Duodenal mucosa (tissue), 2 donors: ENCODE data around the gene THBS4.

Source experiments
- H3K27ac ChIP-seq: one replicate; pipeline ENCODE4 v1.7.0; 2013; ENCODE audit warnings: low read depth, low read length
- H3K27me3 ChIP-seq, 2 donors: one replicate each; pipeline ENCODE4 v1.7.0; 2013; ENCODE audit warnings: low read length in 2 of 2, control low read depth in 1 of 2; ENCODE audit not compliant: insufficient read depth in 2 of 2, control insufficient read depth in 1 of 2
- H3K36me3 ChIP-seq, 2 donors: one replicate each; pipeline ENCODE4 v1.7.0; 2013; ENCODE audit warnings: low read length in 2 of 2, control low read depth in 1 of 2; ENCODE audit not compliant: insufficient read depth in 2 of 2, control insufficient read depth in 1 of 2
- H3K4me1 ChIP-seq, 2 donors: one replicate each; pipeline ENCODE4 v1.7.0; 2013; ENCODE audit warnings: low read length in 2 of 2, control low read depth in 1 of 2; ENCODE audit not compliant: insufficient read depth in 2 of 2, control insufficient read depth in 1 of 2
- H3K4me3 ChIP-seq, 2 donors: one replicate each; pipeline ENCODE4 v1.7.0; 2013; ENCODE audit warnings: low read length in 2 of 2, low read depth in 1 of 2
- H3K9ac ChIP-seq, 2 donors: one replicate each; pipeline ENCODE4 v1.7.0; 2013; ENCODE audit warnings: low read length in 2 of 2, low read depth in 1 of 2
- H3K9me3 ChIP-seq, 2 donors: one replicate each; pipeline ENCODE4 v1.7.0; 2013; ENCODE audit warnings: low read length in 2 of 2, control low read depth in 1 of 2; ENCODE audit not compliant: control insufficient read depth in 1 of 2

The THBS4 gene

DNA sequence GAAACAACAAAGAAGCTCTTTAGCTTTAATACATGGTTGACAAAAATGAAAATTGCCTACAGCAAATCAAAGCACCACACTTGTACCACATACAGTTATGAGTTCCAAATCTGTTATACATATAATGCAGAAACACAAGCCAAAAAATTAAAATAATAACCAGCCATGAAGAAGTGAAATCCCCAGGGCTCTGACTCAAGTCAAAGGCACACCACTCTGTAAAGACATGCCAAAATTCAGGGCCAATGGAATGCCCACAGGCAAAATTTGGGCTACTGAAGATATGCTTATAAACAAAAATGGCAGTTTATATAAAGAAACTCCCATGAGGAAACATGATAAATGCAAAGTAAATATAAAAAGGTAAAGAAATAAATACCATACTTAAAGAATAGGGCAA is 29.0 kb downstream of the THBS4 start:
- Histone ChIP-seq H3K9me3 (no peaks in the 10 kb centered on the region), H3K27me3 (no peaks in the 10 kb centered on the region), H3K4me1 (no peaks in the 10 kb centered on the region), H3K27ac (no peak overlapping the region), H3K36me3 (no peaks in the 10 kb centered on the region), H3K9ac (no peak overlapping the region), H3K4me3 (no peak overlapping the region)

DNA sequence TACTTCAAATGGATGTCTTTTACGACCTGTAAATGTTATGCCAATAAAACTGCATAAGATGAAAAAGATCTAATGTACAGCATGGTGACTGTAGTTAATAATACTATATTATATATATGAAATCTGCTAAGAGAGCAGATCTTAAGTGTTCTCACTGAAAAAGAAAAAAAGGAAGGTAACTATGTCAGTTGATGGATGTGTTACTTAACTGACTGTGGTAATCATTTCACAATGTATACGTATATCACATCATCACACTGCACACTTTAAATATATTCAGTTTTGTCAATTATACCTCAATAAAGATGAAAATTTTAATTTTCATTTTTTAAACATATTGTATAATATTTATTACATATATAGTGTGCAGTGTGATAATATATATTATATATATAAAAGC is 31.9 kb downstream of the THBS4 start:
- Histone ChIP-seq H3K27me3 (no peaks in the 10 kb centered on the region), H3K4me1 (peaks cover 6 to 9% of the 10 kb centered on the region in 2 donors), H3K36me3 (no peaks in the 10 kb centered on the region), H3K9me3 (no peaks in the 10 kb centered on the region), H3K4me3 (no peak overlapping the region), H3K27ac (no peak overlapping the region), H3K9ac (no peak overlapping the region)

DNA sequence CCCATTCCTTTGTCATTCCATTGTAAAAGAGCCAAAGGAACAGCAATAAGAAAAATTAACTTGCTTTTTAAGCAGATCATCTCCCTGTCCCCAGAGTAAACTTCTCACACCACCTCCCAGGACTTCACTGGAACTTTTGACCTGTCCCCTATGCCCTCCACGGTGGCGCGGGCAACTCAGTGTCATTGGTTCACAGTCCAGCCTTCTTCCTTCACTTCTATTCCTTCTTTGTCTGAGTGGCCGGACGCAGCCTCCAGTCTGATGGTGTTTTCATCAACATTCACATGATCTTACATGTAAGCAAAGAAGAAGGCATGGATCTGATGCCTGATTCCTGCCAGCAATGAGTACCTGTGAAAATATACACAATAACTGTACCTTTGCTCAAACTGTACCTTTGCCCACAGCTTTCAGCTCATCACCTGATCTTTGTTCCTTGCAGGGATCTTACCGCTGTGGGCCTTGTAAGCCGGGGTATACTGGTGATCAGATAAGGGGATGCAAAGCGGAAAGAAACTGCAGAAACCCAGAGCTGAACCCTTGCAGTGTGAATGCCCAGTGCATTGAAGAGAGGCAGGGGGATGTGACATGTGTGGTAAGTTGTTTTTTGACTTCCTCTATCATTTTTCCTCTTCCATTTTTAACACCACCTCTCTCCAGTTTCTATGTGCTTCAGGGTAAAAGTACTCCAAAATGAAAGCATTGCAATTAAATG is 32.5 kb downstream of the THBS4 start:
- Histone ChIP-seq H3K36me3 (no peaks in the 10 kb centered on the region), H3K27me3 (no peaks in the 10 kb centered on the region), H3K9ac (no peak overlapping the region), H3K27ac (no peak overlapping the region), H3K9me3 (no peaks in the 10 kb centered on the region), H3K4me1 (peaks cover 6 to 9% of the 10 kb centered on the region in 2 donors), H3K4me3 (no peak overlapping the region)

DNA sequence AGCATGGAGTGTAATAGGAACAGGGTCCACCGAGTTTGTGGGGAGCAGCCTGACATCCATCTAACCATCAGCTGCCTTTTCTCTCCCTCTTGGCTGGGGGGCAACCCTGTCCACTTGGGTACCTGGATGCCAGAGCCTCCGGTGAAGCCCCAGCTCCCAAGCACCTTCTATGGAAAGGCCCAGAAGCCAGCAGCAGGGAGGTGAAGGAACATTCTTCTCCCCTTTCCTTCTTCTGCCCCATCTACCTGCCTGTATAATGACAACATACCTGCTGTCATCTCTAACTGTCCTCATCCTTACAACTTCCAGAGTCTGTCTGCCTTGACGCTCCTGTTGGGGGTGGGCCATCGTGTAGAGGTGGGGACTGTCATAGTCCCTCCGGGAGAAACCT is 33.1 kb downstream of the THBS4 start:
- H3K27ac ChIP-seq = no peak overlapping the region
- no peaks in the 10 kb centered on the region for H3K9me3 ChIP-seq
- no peak overlapping the region for H3K4me3 ChIP-seq
- H3K36me3 ChIP-seq = no peaks in the 10 kb centered on the region
- peaks cover 6 to 9% of the 10 kb centered on the region in 2 donors for H3K4me1 ChIP-seq
- no peak overlapping the region for H3K9ac ChIP-seq
- H3K27me3 ChIP-seq = no peaks in the 10 kb centered on the region

DNA sequence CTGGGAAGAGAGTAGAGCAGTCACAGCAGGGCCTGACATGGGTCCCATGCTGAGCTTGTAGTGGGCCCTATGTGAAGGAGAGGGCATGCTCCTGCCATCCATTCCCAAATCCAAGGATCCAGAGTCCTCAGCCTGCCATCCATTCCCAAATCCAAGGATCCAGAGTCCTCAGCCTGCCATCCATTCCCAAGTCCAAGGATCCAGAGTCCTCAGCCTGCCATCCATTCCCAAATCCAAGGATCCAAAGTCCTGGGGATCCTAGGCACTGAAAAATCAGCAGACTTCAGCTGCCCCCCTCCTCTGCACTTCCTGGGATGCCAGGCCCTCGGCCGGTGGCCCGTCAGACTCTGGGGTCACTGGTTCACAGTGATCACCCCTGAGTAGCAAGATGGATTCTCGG is 33.6 kb downstream of the THBS4 start:
- no peak overlapping the region for H3K4me3 ChIP-seq
- no peak overlapping the region for H3K9ac ChIP-seq
- H3K9me3 ChIP-seq = no peaks in the 10 kb centered on the region
- H3K4me1 ChIP-seq = peaks cover 6 to 9% of the 10 kb centered on the region in 2 donors
- H3K27me3 ChIP-seq = no peaks in the 10 kb centered on the region
- no peak overlapping the region for H3K27ac ChIP-seq
- no peaks in the 10 kb centered on the region for H3K36me3 ChIP-seq

DNA sequence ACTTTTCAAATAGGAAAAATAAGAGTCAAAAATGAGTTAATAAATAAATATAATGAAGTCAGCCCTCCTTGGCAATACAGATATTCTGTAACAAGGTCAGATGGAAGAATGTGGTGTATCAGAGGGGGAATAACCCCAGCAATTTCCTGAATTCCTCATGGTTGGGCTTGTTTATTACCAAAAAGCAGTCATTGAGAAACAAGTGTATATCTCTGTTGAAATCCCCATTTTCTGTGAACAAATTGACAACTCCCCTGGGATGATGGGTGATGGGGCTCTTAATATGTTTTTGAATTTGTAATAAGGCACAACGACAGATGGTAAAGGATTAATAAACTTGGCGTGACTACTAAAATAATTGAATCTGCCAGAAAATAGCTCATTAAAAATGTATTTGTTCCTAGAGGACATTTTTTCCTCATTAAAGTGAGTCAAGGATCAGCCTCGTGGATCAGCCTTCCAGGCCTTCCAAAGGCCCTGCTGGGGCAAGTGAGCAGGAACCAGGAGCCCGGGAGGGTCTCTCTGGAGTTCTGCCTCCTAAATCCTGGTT is 34.2 kb downstream of the THBS4 start:
- H3K4me3 ChIP-seq = no peak overlapping the region
- peaks cover 6 to 9% of the 10 kb centered on the region in 2 donors for H3K4me1 ChIP-seq
- H3K27ac ChIP-seq = no peak overlapping the region

DNA sequence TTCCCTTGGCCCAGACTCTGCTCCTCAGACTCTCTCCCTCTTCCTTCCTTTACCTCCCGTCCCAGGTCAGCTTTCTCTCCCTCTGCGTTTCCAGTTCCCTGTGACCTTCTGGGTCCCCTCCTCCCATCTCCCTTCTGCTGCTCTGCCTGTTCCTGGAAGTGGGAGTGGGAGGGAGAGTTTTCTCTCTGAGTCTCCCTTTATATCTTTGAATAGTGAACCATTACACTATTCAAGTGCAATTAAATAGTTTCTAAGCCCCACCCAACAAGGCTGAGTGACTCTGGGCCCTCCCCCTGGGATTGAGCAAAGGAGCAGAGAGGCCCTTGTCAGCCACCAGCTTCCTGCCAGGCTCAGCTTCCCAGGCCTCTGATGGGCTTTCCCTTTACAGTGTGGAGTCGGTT is 34.8 kb downstream of the THBS4 start:
- Histone ChIP-seq H3K27me3 (no peaks in the 10 kb centered on the region), H3K27ac (no peak overlapping the region), H3K9me3 (no peaks in the 10 kb centered on the region), H3K9ac (no peak overlapping the region), H3K4me3 (no peak overlapping the region), H3K4me1 (peaks cover 6 to 9% of the 10 kb centered on the region in 2 donors), H3K36me3 (no peaks in the 10 kb centered on the region)

More for the DNA sequence above, 34.2 kb downstream of the THBS4 start:
- Histone ChIP-seq H3K27me3 (no peaks in the 10 kb centered on the region), H3K36me3 (no peaks in the 10 kb centered on the region), H3K9ac (no peak overlapping the region), H3K9me3 (no peaks in the 10 kb centered on the region)

DNA sequence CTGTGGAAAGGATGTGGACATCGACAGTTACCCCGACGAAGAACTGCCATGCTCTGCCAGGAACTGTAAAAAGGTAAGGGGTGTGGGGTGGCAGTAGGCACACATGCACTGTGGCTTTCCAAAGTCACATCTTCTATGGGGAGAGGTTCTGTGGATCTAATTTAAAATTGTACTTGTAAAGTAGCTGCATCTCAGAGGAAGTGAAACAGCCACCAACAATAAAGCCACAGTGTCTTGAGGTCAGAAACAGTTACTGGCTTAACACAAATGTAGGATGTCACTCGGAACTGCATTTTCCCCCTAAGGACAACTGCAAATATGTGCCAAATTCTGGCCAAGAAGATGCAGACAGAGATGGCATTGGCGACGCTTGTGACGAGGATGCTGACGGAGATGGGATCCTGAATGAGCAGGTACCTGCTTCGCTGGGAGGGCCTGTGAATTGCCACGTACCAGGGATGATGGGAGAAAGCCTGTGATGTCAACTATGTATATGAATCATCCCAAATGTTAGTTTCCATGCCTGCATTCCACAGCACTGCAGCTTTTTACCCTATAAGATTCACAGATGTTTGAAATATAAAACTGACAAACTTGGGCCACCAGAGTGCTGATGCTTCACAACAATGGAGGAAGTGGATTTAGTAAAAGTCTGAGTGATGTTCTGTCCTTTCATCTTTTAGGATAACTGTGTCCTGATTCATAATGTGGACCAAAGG is 35.3 kb downstream of the THBS4 start:
- Histone ChIP-seq H3K4me3 (no peak overlapping the region), H3K36me3 (no peaks in the 10 kb centered on the region), H3K9me3 (no peaks in the 10 kb centered on the region), H3K4me1 (peaks cover 6 to 9% of the 10 kb centered on the region in 2 donors), H3K9ac (no peak overlapping the region), H3K27ac (no peak overlapping the region), H3K27me3 (no peaks in the 10 kb centered on the region)

DNA sequence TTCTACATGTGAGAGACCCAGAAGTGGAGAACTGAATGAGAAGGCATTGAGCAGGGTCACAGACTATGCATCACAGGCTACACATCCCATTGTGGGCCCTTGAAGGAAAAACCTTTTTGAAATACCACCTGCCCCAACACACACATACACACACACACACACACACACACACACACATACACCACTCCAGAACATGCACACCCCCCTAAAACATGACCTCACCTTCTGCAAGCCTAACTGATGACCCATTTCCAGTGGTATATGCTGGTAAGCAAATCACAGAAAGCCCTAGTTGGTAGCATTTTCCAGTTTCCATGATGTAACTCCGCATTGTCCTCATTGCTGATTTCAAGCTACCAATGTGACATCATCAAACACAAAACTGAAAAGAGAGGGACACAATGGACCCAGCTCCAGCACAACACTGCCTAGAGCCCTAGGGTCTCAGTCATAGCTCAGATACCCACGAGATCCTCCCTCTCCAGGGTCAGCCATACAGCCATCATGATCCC is 36.4 kb downstream of the THBS4 start:
- Histone ChIP-seq H3K4me1 (peaks cover 6 to 9% of the 10 kb centered on the region in 2 donors), H3K27ac (no peak overlapping the region), H3K27me3 (no peaks in the 10 kb centered on the region), H3K4me3 (no peak overlapping the region), H3K36me3 (no peaks in the 10 kb centered on the region), H3K9ac (no peak overlapping the region), H3K9me3 (no peaks in the 10 kb centered on the region)
